HepG2 (cell line): ENCODE measurements around the gene NCAPG. TPM values are rescaled to one million over a fixed set of nuclear protein-coding genes. Genes with fewer than 3 reads are reported as not detected.

Experiments
- ATAC-seq: fragments of 200-7000 bp; cut with Tn5 transposase; 3 replicates; pipeline ENCODE4 v1.9.1; 2020; ENCODE audit warnings: mild to moderate bottlenecking, moderate library complexity
- BruUV-seq: library from RNA; stranded (reverse); fragments of 400-500 nt; replicated peaks from 2 replicates; lab custom pipeline; 2021; lab: Mats Ljungman, UMichigan
- CTCF ChIA-PET: fragments of 300-600 bp; formaldehyde crosslinking; extraction: SDS; loops from one replicate; lab custom pipeline; 2021; ENCODE audit warnings: low total read pairs, inconsistent platforms, low intra/inter-chr PET ratio; lab: Yijun Ruan, JAX
- POLR2A ChIA-PET: fragments of 350-600 bp; sonication (Branson Sonifier 250); formaldehyde crosslinking; loops from one replicate; lab custom pipeline; 2020; ENCODE audit warnings: antibody characterized with exemption, inconsistent platforms; lab: Yijun Ruan, JAX
- DNase-seq: peaks from one replicate; pipeline ENCODE4 v3.0.0-alpha.2; 2015; ENCODE audit warnings: low spot score
- FAIRE-seq: peaks from 3 replicates; lab custom pipeline; 2011; peaks lifted over from hg19 to GRCh38; lab: Jason Lieb, UNC
- H2AFZ ChIP-seq: one replicate; pipeline ENCODE4 v1.6.1; 2011; ENCODE audit warnings: low read length, inconsistent platforms
- H3K27ac ChIP-seq: fragments of 300-600 bp; 3 replicates; pipeline ENCODE4 v1.8.0; 2011; ENCODE audit warnings: mixed run types, mild to moderate bottlenecking, mixed read lengths, low read length, inconsistent platforms; ENCODE audit not compliant: insufficient read depth; ENCODE audit errors: extremely low read length
- H3K27me3 ChIP-seq, 2 experiments: fragments of 200-600 bp in 1 of 2; 2 replicates in 1 of 2; 3 replicates in 1 of 2; pipeline versions ENCODE4 v1.6.0 to v1.8.0; 2011; ENCODE audit warnings: low read length in 2 of 2, mild to moderate bottlenecking in 2 of 2, moderate library complexity in 2 of 2, inconsistent platforms in 1 of 2; ENCODE audit not compliant: insufficient read depth in 2 of 2, control insufficient read depth in 1 of 2
- H3K36me3 ChIP-seq, 2 experiments: fragments of 200-600 bp in 1 of 2; replicated peaks in 1 of 2; 2 replicates in 1 of 2; 3 replicates in 1 of 2; pipeline versions ENCODE4 v1.5.1 to v1.8.0; 2011; ENCODE audit warnings: low read length in 2 of 2, inconsistent platforms in 1 of 2; ENCODE audit not compliant: insufficient read depth in 2 of 2, control insufficient read depth in 1 of 2
- H3K4me1 ChIP-seq: 2 replicates; pipeline ENCODE4 v1.5.1; 2012; ENCODE audit warnings: low read length, inconsistent platforms; ENCODE audit not compliant: insufficient read depth
- H3K4me2 ChIP-seq: 2 replicates; pipeline ENCODE4 v1.6.0; 2011; ENCODE audit warnings: low read depth, low read length, inconsistent platforms
- H3K4me3 ChIP-seq, 3 experiments: fragments of 200-600 bp in 1 of 3; sonication (generic), shearing (Covaris generic) in 1 of 3; replicated peaks in 1 of 3; 2 replicates each; pipeline ENCODE4 v1.5.1; 2011 to 2016; ENCODE audit warnings: low read length in 3 of 3, inconsistent platforms in 2 of 3, low read depth in 2 of 3, mild to moderate bottlenecking in 2 of 3, control low read depth in 1 of 3, mixed read lengths in 1 of 3; ENCODE audit not compliant: insufficient read depth in 1 of 3
- H3K79me2 ChIP-seq: one replicate; pipeline ENCODE4 v1.6.1; 2011; ENCODE audit warnings: low read length, inconsistent platforms; ENCODE audit not compliant: insufficient read depth
- H3K9ac ChIP-seq: 2 replicates; pipeline ENCODE4 v1.6.0; 2011; ENCODE audit warnings: mild to moderate bottlenecking, low read depth, low read length, inconsistent platforms; ENCODE audit not compliant: insufficient read depth
- H3K9me3 ChIP-seq: 2 replicates; pipeline ENCODE4 v1.5.1; 2012; ENCODE audit warnings: mild to moderate bottlenecking, low read length
- H4K20me1 ChIP-seq: 2 replicates; pipeline ENCODE4 v1.6.0; 2011; ENCODE audit warnings: inconsistent platforms, mild to moderate bottlenecking, low read length, moderate library complexity; ENCODE audit not compliant: insufficient read depth
- ARNTL ChIP-seq: sonication (generic); formaldehyde crosslinking; IDR thresholded peaks from 2 replicates; pipeline ENCODE4 v1.4.0; 2020; ENCODE audit warnings: mild to moderate bottlenecking, missing genetic modification reagents
- HNF4A ChIP-seq: sonication (generic); formaldehyde crosslinking; IDR thresholded peaks from 2 replicates; pipeline ENCODE4 v1.4.0; 2020; ENCODE audit warnings: missing genetic modification reagents
- RFX3 ChIP-seq: IDR thresholded peaks from 2 replicates; pipeline ENCODE4 v1.6.1; 2016; ENCODE audit warnings: missing biosample characterization, missing genetic modification reagents
- SRF ChIP-seq: IDR thresholded peaks from 2 replicates; pipeline ENCODE4 v1.6.1; 2011; ENCODE audit warnings: mild to moderate bottlenecking, low read depth, low read length, moderate library complexity
- ZNF441 ChIP-seq: sonication (generic); formaldehyde crosslinking; IDR thresholded peaks from 2 replicates; pipeline ENCODE4 v1.7.0; 2021; ENCODE audit warnings: missing genetic modification reagents, borderline replicate concordance
- WGBS: methylation state at CpG from one replicate; pipeline ENCODE4 v1.1.6; 2017; ENCODE audit warnings: low lambda C conversion rate; 5-methylcytosine and 5-hydroxymethylcytosine counted together
- in situ Hi-C: cut with HindIII; loops from 2 replicates; pipeline ENCODE4 v1.10.0; 2017; ENCODE audit warnings: low pct_unique_long_range_greater_than_20kb; ENCODE audit not compliant: extremely low pct_ligation_motif_present
- intact Hi-C: fragments of 100-400 bp; cut with micrococcal nuclease; formaldehyde crosslinking; loops from one replicate; pipeline ENCODE4 v1.10.0; 2022; ENCODE audit not compliant: unreplicated experiment
- polyA plus RNA-seq, 8 experiments: library from polyadenylated mRNA; depleted of rRNA in 3 of 8; stranded (reverse) in 7 of 8; unstranded in 1 of 8; fragments of >200 nt; fragmentation: Illumina TruSeq in 4 of 8; extraction: Trizol in 4 of 8; gene quantifications; 2 replicates each; pipeline versions ENCODE4 v1.2.1 to v1.2.3, GENCODE V29; 2011 to 2016; ENCODE audit warnings: low read depth in 4 of 8, missing spikeins in 1 of 8, mixed read lengths in 1 of 8; ENCODE audit not compliant: insufficient read depth in 1 of 8
- total RNA-seq, 5 experiments: library from RNA; depleted of rRNA; stranded (reverse); fragments of >200 nt; fragmentation: Illumina TruSeq; extraction: Trizol; gene quantifications; 2 replicates each; pipeline ENCODE4 v1.2.3, GENCODE V29; 2016; ENCODE audit warnings: low read depth in 1 of 5
- TF ChIP-seq, protein P1 (sequence below): sonication (generic); formaldehyde crosslinking; IDR thresholded peaks from 2 replicates; pipeline ENCODE4 v1.8.1; 2023; ENCODE audit warnings: mild to moderate bottlenecking, moderate library complexity, missing genetic modification reagents
- TF ChIP-seq, protein P2 (sequence below): sonication (generic); formaldehyde crosslinking; IDR thresholded peaks from 2 replicates; pipeline ENCODE4 v1.4.0; 2020; ENCODE audit warnings: mild to moderate bottlenecking, missing genetic modification reagents
- TF ChIP-seq, protein P3 (sequence below): sonication (generic); formaldehyde crosslinking; conservative IDR thresholded peaks from 2 replicates; pipeline ENCODE4 v1.8.1; 2023; ENCODE audit warnings: missing genetic modification reagents
- TF ChIP-seq, protein P4 (sequence below): sonication (generic); formaldehyde crosslinking; IDR thresholded peaks from 2 replicates; pipeline ENCODE4 v1.4.0; 2020; ENCODE audit warnings: missing genetic modification reagents

Gene NCAPG
- total and polyA plus RNA-seq, 2 of the 13 experiments (the other 11 are each of a cell fraction or from before 2014, with no cell fraction given): 14.8 to 61.9 TPM

GRCh38 chr4:17778431-17778830 lies 32.3 kb upstream of the NCAPG start:
- no peak overlapping the region for H2AFZ ChIP-seq
- intact Hi-C loops: no loop called here
- no TSS peak for BruUV-seq
- H3K4me1 ChIP-seq: peaks cover 14% of the 10 kb centered on the region; the same call in 1 of the 2 replicates
- 62% methylated on average over 3 of the region's 3 CpGs for WGBS
- POLR2A ChIA-PET: no interaction called here
- FAIRE-seq (no peak), DNase-seq (no peak), ATAC-seq (no peak)
- H3K9ac ChIP-seq: no peak overlapping the region
- no peak overlapping the region for H3K4me2 ChIP-seq
- peaks cover 3 to 30% of the 10 kb centered on the region in 2 experiments for H3K27me3 ChIP-seq
- CTCF ChIA-PET: no interaction called here
- no peaks in the 10 kb centered on the region for H3K79me2 ChIP-seq
- no peak overlapping the region for H3K4me3 ChIP-seq
- H4K20me1 ChIP-seq: no peaks in the 10 kb centered on the region
- no peaks in the 10 kb centered on the region for H3K36me3 ChIP-seq
- no peaks in the 10 kb centered on the region for H3K9me3 ChIP-seq
- in situ Hi-C loops: no loop called here
- H3K27ac ChIP-seq: no peak overlapping the region
- no peak for TF ChIP-seq ARNTL (CRISPR knock-in tag)
- no peak for TF ChIP-seq RFX3
- TF ChIP-seq, protein P1, sequence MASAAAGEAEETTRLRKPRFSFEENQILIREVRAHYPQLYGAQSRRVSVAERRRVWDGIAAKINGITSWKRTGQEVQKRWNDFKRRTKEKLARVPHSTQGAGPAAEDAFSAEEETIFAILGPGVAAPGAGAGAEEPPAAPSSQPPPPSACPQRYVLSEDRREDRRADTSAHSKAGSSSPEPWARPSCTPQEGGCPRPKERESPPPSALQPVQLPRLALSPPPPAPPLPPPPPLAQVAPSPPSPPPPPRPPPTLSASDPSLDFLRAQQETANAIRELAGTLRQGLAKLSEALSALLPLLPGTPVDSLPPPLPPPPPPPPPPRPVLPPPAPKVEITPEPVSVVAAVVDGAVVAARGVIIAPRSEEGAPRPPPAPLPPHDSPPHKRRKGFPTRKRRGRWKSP: no peak
- no peak for TF ChIP-seq SRF

GRCh38 chr4:17780501-17781299 lies 30.1 kb upstream of the NCAPG start:
- H3K27ac ChIP-seq: no peak overlapping the region
- no peak overlapping the region for H3K9ac ChIP-seq
- peak overlapping the region; percentile 20 to 56 (median 40) for H3K4me3 ChIP-seq
- in situ Hi-C loops (no loop called here), intact Hi-C loops (no loop called here)
- peak overlapping the region; percentile 63 for H3K4me2 ChIP-seq
- POLR2A ChIA-PET: no interaction called here
- H3K27me3 ChIP-seq: peaks cover 3 to 30% of the 10 kb centered on the region in 2 experiments
- peaks cover 14% of the 10 kb centered on the region; the same call in 1 of the 2 replicates for H3K4me1 ChIP-seq
- CTCF ChIA-PET: no interaction called here
- no peaks in the 10 kb centered on the region for H3K36me3 ChIP-seq
- WGBS: 65% methylated on average over 9 of the region's 31 CpGs
- no peak for DNase-seq
- no TSS peak for BruUV-seq
- H3K9me3 ChIP-seq: no peaks in the 10 kb centered on the region
- ATAC-seq: peak; percentile 79
- no peak overlapping the region for H2AFZ ChIP-seq
- FAIRE-seq: no peak
- H3K79me2 ChIP-seq: no peaks in the 10 kb centered on the region
- no peaks in the 10 kb centered on the region for H4K20me1 ChIP-seq
- peak; percentile 16; the same call in 1 of the 2 replicates for TF ChIP-seq HNF4A (CRISPR knock-in tag)
- no peak for TF ChIP-seq ZNF441 (CRISPR knock-in tag)
- TF ChIP-seq, protein P2, sequence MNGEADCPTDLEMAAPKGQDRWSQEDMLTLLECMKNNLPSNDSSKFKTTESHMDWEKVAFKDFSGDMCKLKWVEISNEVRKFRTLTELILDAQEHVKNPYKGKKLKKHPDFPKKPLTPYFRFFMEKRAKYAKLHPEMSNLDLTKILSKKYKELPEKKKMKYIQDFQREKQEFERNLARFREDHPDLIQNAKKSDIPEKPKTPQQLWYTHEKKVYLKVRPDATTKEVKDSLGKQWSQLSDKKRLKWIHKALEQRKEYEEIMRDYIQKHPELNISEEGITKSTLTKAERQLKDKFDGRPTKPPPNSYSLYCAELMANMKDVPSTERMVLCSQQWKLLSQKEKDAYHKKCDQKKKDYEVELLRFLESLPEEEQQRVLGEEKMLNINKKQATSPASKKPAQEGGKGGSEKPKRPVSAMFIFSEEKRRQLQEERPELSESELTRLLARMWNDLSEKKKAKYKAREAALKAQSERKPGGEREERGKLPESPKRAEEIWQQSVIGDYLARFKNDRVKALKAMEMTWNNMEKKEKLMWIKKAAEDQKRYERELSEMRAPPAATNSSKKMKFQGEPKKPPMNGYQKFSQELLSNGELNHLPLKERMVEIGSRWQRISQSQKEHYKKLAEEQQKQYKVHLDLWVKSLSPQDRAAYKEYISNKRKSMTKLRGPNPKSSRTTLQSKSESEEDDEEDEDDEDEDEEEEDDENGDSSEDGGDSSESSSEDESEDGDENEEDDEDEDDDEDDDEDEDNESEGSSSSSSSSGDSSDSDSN (CRISPR knock-in tag): 0 out of 2 replicates have a peak, but pooled peaks have one; percentile 4
- TF ChIP-seq, protein P3, sequence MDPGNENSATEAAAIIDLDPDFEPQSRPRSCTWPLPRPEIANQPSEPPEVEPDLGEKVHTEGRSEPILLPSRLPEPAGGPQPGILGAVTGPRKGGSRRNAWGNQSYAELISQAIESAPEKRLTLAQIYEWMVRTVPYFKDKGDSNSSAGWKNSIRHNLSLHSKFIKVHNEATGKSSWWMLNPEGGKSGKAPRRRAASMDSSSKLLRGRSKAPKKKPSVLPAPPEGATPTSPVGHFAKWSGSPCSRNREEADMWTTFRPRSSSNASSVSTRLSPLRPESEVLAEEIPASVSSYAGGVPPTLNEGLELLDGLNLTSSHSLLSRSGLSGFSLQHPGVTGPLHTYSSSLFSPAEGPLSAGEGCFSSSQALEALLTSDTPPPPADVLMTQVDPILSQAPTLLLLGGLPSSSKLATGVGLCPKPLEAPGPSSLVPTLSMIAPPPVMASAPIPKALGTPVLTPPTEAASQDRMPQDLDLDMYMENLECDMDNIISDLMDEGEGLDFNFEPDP (CRISPR knock-in tag): 0 out of 2 replicates have a peak, but pooled peaks have one; percentile 14
- TF ChIP-seq, protein P4, sequence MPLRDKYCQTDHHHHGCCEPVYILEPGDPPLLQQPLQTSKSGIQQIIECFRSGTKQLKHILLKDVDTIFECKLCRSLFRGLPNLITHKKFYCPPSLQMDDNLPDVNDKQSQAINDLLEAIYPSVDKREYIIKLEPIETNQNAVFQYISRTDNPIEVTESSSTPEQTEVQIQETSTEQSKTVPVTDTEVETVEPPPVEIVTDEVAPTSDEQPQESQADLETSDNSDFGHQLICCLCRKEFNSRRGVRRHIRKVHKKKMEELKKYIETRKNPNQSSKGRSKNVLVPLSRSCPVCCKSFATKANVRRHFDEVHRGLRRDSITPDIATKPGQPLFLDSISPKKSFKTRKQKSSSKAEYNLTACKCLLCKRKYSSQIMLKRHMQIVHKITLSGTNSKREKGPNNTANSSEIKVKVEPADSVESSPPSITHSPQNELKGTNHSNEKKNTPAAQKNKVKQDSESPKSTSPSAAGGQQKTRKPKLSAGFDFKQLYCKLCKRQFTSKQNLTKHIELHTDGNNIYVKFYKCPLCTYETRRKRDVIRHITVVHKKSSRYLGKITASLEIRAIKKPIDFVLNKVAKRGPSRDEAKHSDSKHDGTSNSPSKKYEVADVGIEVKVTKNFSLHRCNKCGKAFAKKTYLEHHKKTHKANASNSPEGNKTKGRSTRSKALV (CRISPR knock-in tag): peak; percentile 91; the same call in 1 of the 2 replicates
